IMR-90 (cell line): Measurements from ENCODE around the gene ZDBF2. TPM values are rescaled to one million over a fixed set of nuclear protein-coding genes. Genes with fewer than 3 reads are reported as not detected.

Source experiments
- ATAC-seq: fragments of 200-7000 bp; cut with Tn5 transposase; 2 replicates; pipeline ENCODE4 v1.9.1; 2020; ENCODE audit warnings: low read depth, mild to moderate bottlenecking, moderate library complexity
- BruUV-seq: library from RNA; stranded (reverse); fragments of 400-500 nt; replicated peaks from 2 replicates; lab custom pipeline; 2021; lab: Mats Ljungman, UMichigan
- CTCF ChIA-PET: fragments of 300-600 bp; formaldehyde crosslinking; extraction: SDS; loops from one replicate; lab custom pipeline; 2021; ENCODE audit warnings: antibody characterized with exemption; lab: Yijun Ruan, JAX
- POLR2A ChIA-PET: fragments of 300-600 bp; sonication (Branson Sonifier 250); formaldehyde crosslinking; loops from one replicate; lab custom pipeline; 2022; ENCODE audit warnings: antibody characterized with exemption; ENCODE audit not compliant: unreplicated experiment; lab: Charles Lee
- DNase-seq: peaks from one replicate; pipeline ENCODE4 v3.0.0; 2013
- H2AFZ ChIP-seq: replicated peaks from 2 replicates; pipeline ENCODE3; 2013; ENCODE audit warnings: low read length, mild to moderate bottlenecking; ENCODE audit not compliant: poor library complexity
- H2AK5ac ChIP-seq: 2 replicates; pipeline ENCODE4 v1.6.1; 2013; ENCODE audit warnings: low read depth, low read length, inconsistent platforms
- H2AK9ac ChIP-seq: replicated peaks from 2 replicates; pipeline ENCODE3; 2013; ENCODE audit warnings: mild to moderate bottlenecking, low read depth, low read length, moderate library complexity; ENCODE audit not compliant: poor library complexity
- H2BK120ac ChIP-seq: 2 replicates; pipeline ENCODE4 v1.6.1; 2013; ENCODE audit warnings: low read depth, low read length, inconsistent platforms
- H2BK15ac ChIP-seq: 3 replicates; pipeline ENCODE4 v1.6.1; 2013; ENCODE audit warnings: low read depth, low read length, inconsistent platforms
- H2BK20ac ChIP-seq: 2 replicates; pipeline ENCODE4 v1.6.1; 2013; ENCODE audit warnings: low read depth, mild to moderate bottlenecking, inconsistent platforms, low read length, moderate library complexity
- H2BK5ac ChIP-seq: 2 replicates; pipeline ENCODE4 v1.6.1; 2013; ENCODE audit warnings: mild to moderate bottlenecking, low read depth, low read length, inconsistent platforms; ENCODE audit not compliant: poor library complexity, severe bottlenecking
- H3K14ac ChIP-seq: replicated peaks from 2 replicates; pipeline ENCODE4 v1.6.1; 2013; ENCODE audit warnings: low read depth, low read length, inconsistent platforms
- H3K18ac ChIP-seq: 2 replicates; pipeline ENCODE4 v1.6.1; 2013; ENCODE audit warnings: low read depth, low read length, control low read depth
- H3K23ac ChIP-seq: 2 replicates; pipeline ENCODE4 v1.6.1; 2013; ENCODE audit warnings: low read depth, low read length, inconsistent platforms
- H3K27ac ChIP-seq: 2 replicates; pipeline ENCODE4 v1.5.1; 2013; ENCODE audit warnings: mild to moderate bottlenecking, control low read depth, low read length; ENCODE audit not compliant: insufficient read depth
- H3K27me3 ChIP-seq: 2 replicates; pipeline ENCODE4 v1.6.1; 2013; ENCODE audit warnings: low read length; ENCODE audit not compliant: control insufficient read depth, insufficient read depth
- H3K36me3 ChIP-seq: 2 replicates; pipeline ENCODE4 v1.6.1; 2013; ENCODE audit warnings: low read length, mixed read lengths; ENCODE audit not compliant: control insufficient read depth, insufficient read depth
- H3K4ac ChIP-seq: 2 replicates; pipeline ENCODE4 v1.6.1; 2013; ENCODE audit warnings: low read depth, low read length, inconsistent platforms
- H3K4me1 ChIP-seq: 2 replicates; pipeline ENCODE4 v1.6.1; 2013; ENCODE audit warnings: low read length, mixed read lengths; ENCODE audit not compliant: control insufficient read depth, insufficient read depth
- H3K4me2 ChIP-seq: 2 replicates; pipeline ENCODE4 v1.6.1; 2013; ENCODE audit warnings: low read depth, mild to moderate bottlenecking, control low read depth, low read length, moderate library complexity
- H3K4me3 ChIP-seq: 2 replicates; pipeline ENCODE4 v1.5.1; 2013; ENCODE audit warnings: low read depth, mild to moderate bottlenecking, control low read depth, low read length, moderate library complexity; ENCODE audit not compliant: insufficient read depth
- H3K56ac ChIP-seq: 2 replicates; pipeline ENCODE4 v1.6.1; 2013; ENCODE audit warnings: low read length, inconsistent platforms; ENCODE audit not compliant: insufficient read depth; ENCODE audit errors: extremely low read depth
- H3K79me1 ChIP-seq, 2 experiments: 2 replicates each; pipeline ENCODE4 v1.6.1; 2013; ENCODE audit warnings: low read length in 2 of 2, inconsistent platforms in 1 of 2, low read depth in 1 of 2
- H3K9ac ChIP-seq: 2 replicates; pipeline ENCODE4 v1.6.1; 2013; ENCODE audit warnings: low read depth, low read length, control low read depth
- H3K9me1 ChIP-seq: 2 replicates; pipeline ENCODE4 v1.6.1; 2013; ENCODE audit warnings: low read length, inconsistent platforms; ENCODE audit not compliant: insufficient read depth
- H3K9me3 ChIP-seq: 2 replicates; pipeline ENCODE4 v1.6.1; 2013; ENCODE audit warnings: low read length; ENCODE audit not compliant: control insufficient read depth, insufficient read depth
- H4K20me1 ChIP-seq: 2 replicates; pipeline ENCODE4 v1.6.1; 2013; ENCODE audit warnings: low read length, inconsistent platforms; ENCODE audit not compliant: insufficient read depth
- H4K5ac ChIP-seq: 2 replicates; pipeline ENCODE4 v1.6.1; 2013; ENCODE audit warnings: mild to moderate bottlenecking, low read depth, low read length, control low read depth
- H4K8ac ChIP-seq, 2 experiments: 2 replicates each; pipeline ENCODE4 v1.6.1; 2013; ENCODE audit warnings: low read depth in 2 of 2, low read length in 2 of 2, control low read depth in 1 of 2, inconsistent platforms in 1 of 2
- H4K91ac ChIP-seq: 2 replicates; pipeline ENCODE4 v1.6.1; 2013; ENCODE audit warnings: low read depth, low read length, inconsistent platforms; ENCODE audit not compliant: insufficient read depth
- BHLHE40 ChIP-seq: fragments of 150-350 bp; IDR thresholded peaks from 2 replicates; pipeline ENCODE4 v1.6.1; 2016; ENCODE audit warnings: mild to moderate bottlenecking, low read depth, low read length
- CHD1 ChIP-seq: IDR thresholded peaks from 2 replicates; pipeline ENCODE4 v1.6.1; 2012; ENCODE audit warnings: low read depth, low read length, improper control_type of control experiment
- CTCF ChIP-seq: conservative IDR thresholded peaks from 2 replicates; pipeline ENCODE4 v1.5.1; 2012; ENCODE audit warnings: mild to moderate bottlenecking, low read depth, low read length, improper control_type of control experiment
- ELK1 ChIP-seq: fragments of 150-350 bp; IDR thresholded peaks from 2 replicates; pipeline ENCODE4 v1.6.1; 2016; ENCODE audit warnings: low read depth, mild to moderate bottlenecking, low read length, moderate library complexity, borderline replicate concordance
- FOS ChIP-seq: fragments of 150-350 bp; IDR thresholded peaks from 2 replicates; pipeline ENCODE4 v1.6.1; 2016; ENCODE audit warnings: low read depth, low read length
- MAFK ChIP-seq: IDR thresholded peaks from 2 replicates; pipeline ENCODE4 v1.6.1; 2012; ENCODE audit warnings: low read depth, low read length, improper control_type of control experiment
- MXI1 ChIP-seq: IDR thresholded peaks from 2 replicates; pipeline ENCODE4 v1.6.1; 2012; ENCODE audit warnings: low read depth, mild to moderate bottlenecking, low read length, moderate library complexity, borderline replicate concordance
- NFE2L2 ChIP-seq: fragments of 150-350 bp; IDR thresholded peaks from 2 replicates; pipeline ENCODE4 v1.6.1; 2016; ENCODE audit warnings: low read depth, mild to moderate bottlenecking, low read length
- POLR2A ChIP-seq: IDR thresholded peaks from 2 replicates; pipeline ENCODE4 v1.6.1; 2012; ENCODE audit warnings: mild to moderate bottlenecking, low read depth, low read length
- RCOR1 ChIP-seq: IDR thresholded peaks from 2 replicates; pipeline ENCODE4 v1.6.1; 2012; ENCODE audit warnings: mild to moderate bottlenecking, low read length, improper control_type of control experiment; ENCODE audit not compliant: insufficient replicate concordance
- RFX5 ChIP-seq: IDR thresholded peaks from 2 replicates; pipeline ENCODE4 v1.8.0; 2012; ENCODE audit warnings: low read depth, mild to moderate bottlenecking, low read length, moderate library complexity
- SMC3 ChIP-seq: fragments of 150-350 bp; IDR thresholded peaks from 2 replicates; pipeline ENCODE4 v1.6.1; 2016; ENCODE audit warnings: low read depth, mild to moderate bottlenecking, antibody characterized with exemption, low read length, moderate library complexity
- USF2 ChIP-seq: fragments of 150-350 bp; IDR thresholded peaks from 2 replicates; pipeline ENCODE4 v1.6.1; 2017; ENCODE audit warnings: mild to moderate bottlenecking, antibody characterized with exemption, low read length, low read depth
- WGBS, 2 experiments: methylation state at CpG; one replicate each; pipeline versions ENCODE4 v1.1.5 to v1.1.7; 2013; ENCODE audit warnings: missing lambda C conversion rate in 2 of 2; ENCODE audit not compliant: insufficient read length in 1 of 2; ENCODE audit errors: extremely low coverage in 2 of 2; 5-methylcytosine and 5-hydroxymethylcytosine counted together
- dilution Hi-C: fragments of 300-500 bp; cut with HindIII; formaldehyde crosslinking; loops from one replicate; pipeline ENCODE4 v1.14.3; 2018; ENCODE audit warnings: low sequenced_read_pairs; ENCODE audit not compliant: unreplicated experiment
- in situ Hi-C: fragments of 300-500 bp; cut with MboI; formaldehyde crosslinking; loops from 3 replicates; pipeline ENCODE4 v1.14.3; 2019; ENCODE audit warnings: low sequenced_read_pairs, inconsistent platforms, mixed read lengths
- intact Hi-C: fragments of 100-400 bp; cut with micrococcal nuclease; formaldehyde crosslinking; loops from 2 replicates; pipeline ENCODE4 v1.10.0; 2022
- polyA plus RNA-seq, 3 experiments: library from polyadenylated mRNA; depleted of rRNA; stranded (reverse); fragments of >200 nt; gene quantifications; 2 replicates each; pipeline ENCODE4 v1.2.3, GENCODE V29; 2012; ENCODE audit warnings: low replicate concordance in 1 of 3
- total RNA-seq: library from RNA; depleted of rRNA; stranded (reverse); fragments of >200 nt; gene quantifications from 2 replicates; pipeline ENCODE4 v1.2.3, GENCODE V29; 2012

The ZDBF2 gene
- total and polyA plus RNA-seq, 2 of the 4 experiments (the other 2 are of a cell fraction): 1.9 to 10.2 TPM

GRCh38 chr2:206256706-206257205 is 17.7 kb upstream of the ZDBF2 start:
- in situ Hi-C loops: no loop called here
- 0% methylated on average over 1 of the region's 7 CpGs; no CpG with 5 or more reads in 1 of the 2 experiments for WGBS, 2 experiments
- no TSS peak for BruUV-seq
- ChIA-PET CTCF (interaction anchor here (0.6 kb wide), 1 partner anchor 161 kb away, joined by 3 read pairs; no protein-coding TSS in a partner anchor), POLR2A (no interaction called here)
- Histone ChIP-seq H2BK20ac (no peak overlapping the region), H2BK5ac (no peak overlapping the region), H3K36me3 (no peaks in the 10 kb centered on the region), H3K27ac (no peak overlapping the region), H4K8ac (no peak overlapping the region), H2BK15ac (no peak overlapping the region), H3K18ac (no peak overlapping the region), H2BK120ac (no peak overlapping the region), H2AFZ (no peak overlapping the region), H3K4ac (no peak overlapping the region), H3K9me3 (no peaks in the 10 kb centered on the region), H2AK9ac (no peak overlapping the region), H3K4me2 (no peak overlapping the region), H4K5ac (no peak overlapping the region), H4K91ac (no peak overlapping the region), H3K9me1 (no peaks in the 10 kb centered on the region), H3K14ac (no peak overlapping the region), H3K56ac (no peak overlapping the region), H3K9ac (no peak overlapping the region), H4K20me1 (no peaks in the 10 kb centered on the region), H3K4me3 (no peak overlapping the region), H3K79me1 (no peaks in the 10 kb centered on the region), H2AK5ac (no peak overlapping the region), H3K4me1 (no peaks in the 10 kb centered on the region), H3K23ac (no peak overlapping the region), H3K27me3 (peaks cover 43% of the 10 kb centered on the region)
- intact Hi-C loops: no loop called here
- no peak for DNase-seq
- TF ChIP-seq POLR2A: no peak
- no peak for TF ChIP-seq MAFK
- no peak for TF ChIP-seq NFE2L2
- TF ChIP-seq CHD1: no peak
- TF ChIP-seq RCOR1: no peak
- no peak for TF ChIP-seq BHLHE40
- TF ChIP-seq USF2: no peak
- no peak for TF ChIP-seq ELK1
- TF ChIP-seq SMC3: no peak
- no peak for TF ChIP-seq RFX5
- TF ChIP-seq FOS: no peak
- no peak for TF ChIP-seq CTCF
- TF ChIP-seq MXI1: no peak
- dilution Hi-C loops: no loop called here
- no peak for ATAC-seq
